WI38 (cell line): ENCODE results near the gene UBE2S.
A peak's percentile ranks its signal among the peaks of the same experiment; 100 is the strongest.

Experiments
- H3K4me3 ChIP-seq: 2 replicates; pipeline ENCODE4 v1.5.1; 2011; ENCODE audit warnings: low read depth, mild to moderate bottlenecking, control low read depth, low read length
- CTCF ChIP-seq: IDR thresholded peaks from 2 replicates; pipeline ENCODE4 v1.5.1; 2012; ENCODE audit warnings: low read depth, mild to moderate bottlenecking, control low read depth, low read length

The UBE2S gene

GRCh38 chr19:55391191-55391670, 16.4 kb downstream of the UBE2S start:
- no peak overlapping the region for H3K4me3 ChIP-seq
- no peak for TF ChIP-seq CTCF

GRCh38 chr19:55390461-55390880, 17.1 kb downstream of the UBE2S start:
- H3K4me3 ChIP-seq, result no peak overlapping the region
- TF ChIP-seq CTCF, result no peak

GRCh38 chr19:55389386-55390317, 17.9 kb downstream of the UBE2S start:
- no peak for TF ChIP-seq CTCF
- H3K4me3 ChIP-seq, result no peak overlapping the region

- peak overlapping the region; percentile 97 for H3K4me3 ChIP-seq
- no peak for TF ChIP-seq CTCF
Measured at GRCh38 chr19:55387736-55388497, 19.7 kb downstream of the UBE2S start.

GRCh38 chr19:55386493-55386971, 21.1 kb downstream of the UBE2S start:
- peak overlapping the region; percentile 97 for H3K4me3 ChIP-seq
- no peak for TF ChIP-seq CTCF

GRCh38 chr19:55385724-55386492, 21.7 kb downstream of the UBE2S start, which contains the start of gene RPL28:
Gene RPL28, plus strand, starts transcription at chr19:55385932. Its CDS starts 426 bp downstream, at chr19:55386358.
- TF ChIP-seq CTCF, result no peak
- peak within 1 kb of the TSS; percentile 97 for H3K4me3 ChIP-seq
